Measurements from ENCODE around the gene GRIN2A. TPM values are rescaled to one million over a fixed set of nuclear protein-coding genes. Genes with fewer than 3 reads are reported as not detected.

GRIN2A gene
- polyA plus RNA-seq, 4 donors: 0.13 to 0.27 (median 0.19) TPM; not detected in 1

DNA sequence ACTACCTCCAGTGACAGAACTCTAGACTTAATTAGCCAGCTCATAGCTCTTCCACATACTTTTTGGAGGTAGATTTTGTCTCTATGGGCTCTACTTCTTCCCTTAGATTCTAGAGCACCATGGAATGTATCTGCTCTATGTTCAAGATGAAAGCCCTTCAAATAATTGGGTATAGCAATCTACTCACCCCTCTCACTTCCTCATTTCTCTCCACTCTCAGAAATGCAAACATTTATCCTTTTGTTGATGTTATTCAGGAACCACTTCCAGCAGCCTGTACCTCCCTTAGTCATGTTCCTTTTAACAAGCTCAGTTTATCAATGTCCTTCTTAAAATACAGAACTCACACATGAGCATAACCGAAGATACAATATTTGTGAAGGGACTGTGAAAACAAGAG, 78.5 kb downstream of the GRIN2A start:
- WGBS, 3 donors: 52 to 89% (median 87%) methylated on average over 1 of the region's 1 CpG

DNA sequence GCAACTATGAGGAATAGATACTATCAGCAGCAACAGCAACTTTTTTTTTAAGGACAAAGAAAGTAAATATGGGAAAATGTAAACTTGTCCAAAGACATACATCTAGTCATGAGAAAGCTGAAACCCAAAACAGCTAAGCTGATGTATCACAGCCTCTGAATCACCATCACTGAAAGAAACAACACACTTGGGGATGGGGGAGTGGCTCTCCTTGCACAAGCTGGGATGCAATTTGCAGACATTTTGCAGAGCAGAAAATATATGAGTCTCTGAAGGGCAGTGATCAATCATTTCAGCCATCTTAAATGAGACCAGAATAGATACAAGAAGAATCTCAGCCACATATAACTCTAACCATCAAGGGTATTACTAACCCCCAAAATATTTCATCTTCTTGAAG, 79.1 kb downstream of the GRIN2A start:
- FAIRE-seq (no peak), DNase-seq (no peak)
- H3K9me3 ChIP-seq (ENCODE audit: control insufficient read depth in 2 of 2, insufficient read depth in 1 of 2, low read depth in 1 of 2, low read length in 1 of 2): no peaks in the 10 kb centered on the region
- no peak overlapping the region for H3K4me3 ChIP-seq (ENCODE audit: low read depth in 1 of 3, low read length in 3 of 3)
- H3K27ac ChIP-seq (ENCODE audit: low read depth in 1 of 3, low read length in 2 of 3): no peak overlapping the region
- H3K27me3 ChIP-seq (ENCODE audit: control insufficient read depth in 3 of 3, insufficient read depth in 3 of 3, low read length in 3 of 3): no peaks in the 10 kb centered on the region
- H3K4me1 ChIP-seq (ENCODE audit: control insufficient read depth in 3 of 3, insufficient read depth in 2 of 3, low read depth in 1 of 3, low read length in 2 of 3): no peaks in the 10 kb centered on the region
- H3K36me3 ChIP-seq (ENCODE audit: control insufficient read depth in 3 of 3, insufficient read depth in 2 of 3, low read depth in 1 of 3, low read length in 3 of 3): no peaks in the 10 kb centered on the region

More for the DNA sequence above, 78.5 kb downstream of the GRIN2A start:
- Histone ChIP-seq H3K27me3 (ENCODE audit: control insufficient read depth in 3 of 3, insufficient read depth in 3 of 3, low read length in 3 of 3) (no peaks in the 10 kb centered on the region), H3K27ac (ENCODE audit: low read depth in 1 of 3, low read length in 2 of 3) (no peak overlapping the region), H3K9me3 (ENCODE audit: control insufficient read depth in 2 of 2, insufficient read depth in 1 of 2, low read depth in 1 of 2, low read length in 1 of 2) (no peaks in the 10 kb centered on the region), H3K4me3 (ENCODE audit: low read depth in 1 of 3, low read length in 3 of 3) (no peak overlapping the region), H3K4me1 (ENCODE audit: control insufficient read depth in 3 of 3, insufficient read depth in 2 of 3, low read depth in 1 of 3, low read length in 2 of 3) (no peaks in the 10 kb centered on the region), H3K36me3 (ENCODE audit: control insufficient read depth in 3 of 3, insufficient read depth in 2 of 3, low read depth in 1 of 3, low read length in 3 of 3) (no peaks in the 10 kb centered on the region)
- DNase-seq (no peak), FAIRE-seq (no peak)

- no peaks in the 10 kb centered on the region for H3K27me3 ChIP-seq (ENCODE audit: control insufficient read depth in 3 of 3, insufficient read depth in 3 of 3, low read length in 3 of 3)
- H3K4me3 ChIP-seq (ENCODE audit: low read depth in 1 of 3, low read length in 3 of 3): no peak overlapping the region
- H3K9me3 ChIP-seq (ENCODE audit: control insufficient read depth in 2 of 2, insufficient read depth in 1 of 2, low read depth in 1 of 2, low read length in 1 of 2): no peaks in the 10 kb centered on the region
- no peak for DNase-seq
- H3K36me3 ChIP-seq (ENCODE audit: control insufficient read depth in 3 of 3, insufficient read depth in 2 of 3, low read depth in 1 of 3, low read length in 3 of 3): no peaks in the 10 kb centered on the region
- WGBS, 3 donors: 55 to 67% (median 61%) methylated on average over 3 to 4 of the region's 4 CpGs
- H3K27ac ChIP-seq (ENCODE audit: low read depth in 1 of 3, low read length in 2 of 3): no peak overlapping the region
- H3K4me1 ChIP-seq (ENCODE audit: control insufficient read depth in 3 of 3, insufficient read depth in 2 of 3, low read depth in 1 of 3, low read length in 2 of 3): no peaks in the 10 kb centered on the region
- FAIRE-seq: no peak
Measured at GRCh38 chr16:10100829-10101228, 81.4 kb downstream of the GRIN2A start.

DNA sequence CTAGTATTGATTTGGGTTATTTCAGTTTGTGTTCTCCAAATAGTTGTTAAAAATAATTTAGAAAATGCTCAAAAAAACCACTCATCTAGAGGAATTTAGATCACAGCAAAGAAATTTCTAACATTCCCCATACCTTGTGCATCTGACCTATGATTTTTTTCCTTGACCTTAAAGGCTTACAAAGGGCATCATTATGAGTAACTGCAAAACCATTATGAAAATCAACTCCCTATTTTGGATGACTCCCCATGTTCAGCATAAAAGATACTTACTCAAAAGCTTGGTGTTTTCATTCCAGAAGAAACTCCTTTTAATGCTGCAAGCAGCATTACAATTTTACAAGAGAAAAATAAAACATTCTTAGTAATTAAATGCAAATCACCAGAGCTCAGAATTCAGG, 83.2 kb downstream of the GRIN2A start:
- Histone ChIP-seq H3K27me3 (ENCODE audit: control insufficient read depth in 3 of 3, insufficient read depth in 3 of 3, low read length in 3 of 3) (no peaks in the 10 kb centered on the region), H3K27ac (ENCODE audit: low read depth in 1 of 3, low read length in 2 of 3) (no peak overlapping the region), H3K4me1 (ENCODE audit: control insufficient read depth in 3 of 3, insufficient read depth in 2 of 3, low read depth in 1 of 3, low read length in 2 of 3) (no peaks in the 10 kb centered on the region), H3K36me3 (ENCODE audit: control insufficient read depth in 3 of 3, insufficient read depth in 2 of 3, low read depth in 1 of 3, low read length in 3 of 3) (no peaks in the 10 kb centered on the region), H3K9me3 (ENCODE audit: control insufficient read depth in 2 of 2, insufficient read depth in 1 of 2, low read depth in 1 of 2, low read length in 1 of 2) (no peaks in the 10 kb centered on the region), H3K4me3 (ENCODE audit: low read depth in 1 of 3, low read length in 3 of 3) (no peak overlapping the region)
- FAIRE-seq (no peak), DNase-seq (no peak)

DNA sequence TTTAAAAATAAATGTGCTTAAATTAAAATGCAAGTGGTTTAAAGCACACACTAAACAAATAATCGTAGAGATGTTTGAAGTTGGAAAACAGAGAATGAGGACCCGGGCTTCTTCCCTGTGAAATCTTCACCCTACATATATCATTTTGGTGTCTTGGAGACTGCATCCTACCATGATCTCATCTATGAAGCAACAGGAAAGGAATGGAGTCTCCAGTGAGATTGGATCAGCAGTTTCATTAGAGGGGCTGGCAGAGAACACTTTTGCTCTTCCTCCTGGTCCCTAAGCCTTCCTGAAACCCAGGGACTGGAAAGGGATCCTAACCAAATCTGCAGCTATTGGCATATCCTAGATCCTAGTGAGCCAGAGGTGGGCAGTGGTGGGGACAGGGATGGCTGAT, 85.0 kb downstream of the GRIN2A start:
- no peaks in the 10 kb centered on the region for H3K27me3 ChIP-seq (ENCODE audit: control insufficient read depth in 3 of 3, insufficient read depth in 3 of 3, low read length in 3 of 3)
- no peaks in the 10 kb centered on the region for H3K36me3 ChIP-seq (ENCODE audit: control insufficient read depth in 3 of 3, insufficient read depth in 2 of 3, low read depth in 1 of 3, low read length in 3 of 3)
- 68 to 91% (median 76%) methylated on average over 2 of the region's 2 CpGs for WGBS, 3 donors
- no peaks in the 10 kb centered on the region for H3K9me3 ChIP-seq (ENCODE audit: control insufficient read depth in 2 of 2, insufficient read depth in 1 of 2, low read depth in 1 of 2, low read length in 1 of 2)
- no peak overlapping the region for H3K4me3 ChIP-seq (ENCODE audit: low read depth in 1 of 3, low read length in 3 of 3)
- no peak for DNase-seq
- no peaks in the 10 kb centered on the region for H3K4me1 ChIP-seq (ENCODE audit: control insufficient read depth in 3 of 3, insufficient read depth in 2 of 3, low read depth in 1 of 3, low read length in 2 of 3)
- no peak for FAIRE-seq
- no peak overlapping the region for H3K27ac ChIP-seq (ENCODE audit: low read depth in 1 of 3, low read length in 2 of 3)

DNA sequence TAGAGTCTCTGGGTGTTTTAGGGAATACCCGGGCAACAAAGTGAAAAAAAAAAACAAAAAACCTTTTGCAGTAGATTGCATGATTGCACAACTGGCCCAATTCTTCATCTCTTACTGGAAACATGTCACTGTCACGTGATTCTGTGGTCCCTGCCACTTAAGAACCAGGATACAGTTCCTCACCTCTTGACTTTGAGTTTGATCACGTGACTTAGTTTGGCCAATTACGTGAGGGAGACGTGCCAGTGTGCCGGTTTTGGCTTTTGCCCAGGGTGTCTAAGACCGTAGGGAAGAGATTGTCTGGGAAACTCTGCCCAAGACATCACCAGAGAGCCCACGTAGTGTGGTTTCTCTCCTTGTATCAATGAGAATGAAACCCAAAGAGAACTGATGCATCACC, 88.7 kb downstream of the GRIN2A start:
- H3K27me3 ChIP-seq (ENCODE audit: control insufficient read depth in 3 of 3, insufficient read depth in 3 of 3, low read length in 3 of 3): no peaks in the 10 kb centered on the region
- no peak for FAIRE-seq
- 57 to 72% (median 70%) methylated on average over 8 of the region's 8 CpGs for WGBS, 3 donors

GRCh38 chr16:10090816-10091215, 91.4 kb downstream of the GRIN2A start:
- no peaks in the 10 kb centered on the region for H3K4me1 ChIP-seq (ENCODE audit: control insufficient read depth in 3 of 3, insufficient read depth in 2 of 3, low read depth in 1 of 3, low read length in 2 of 3)
- H3K36me3 ChIP-seq (ENCODE audit: control insufficient read depth in 3 of 3, insufficient read depth in 2 of 3, low read depth in 1 of 3, low read length in 3 of 3): no peaks in the 10 kb centered on the region
- no peaks in the 10 kb centered on the region for H3K27me3 ChIP-seq (ENCODE audit: control insufficient read depth in 3 of 3, insufficient read depth in 3 of 3, low read length in 3 of 3)
- WGBS, 3 donors: 86 to 90% (median 87%) methylated on average over 1 of the region's 1 CpG
- DNase-seq: no peak
- no peak overlapping the region for H3K27ac ChIP-seq (ENCODE audit: low read depth in 1 of 3, low read length in 2 of 3)
- no peaks in the 10 kb centered on the region for H3K9me3 ChIP-seq (ENCODE audit: control insufficient read depth in 2 of 2, insufficient read depth in 1 of 2, low read depth in 1 of 2, low read length in 1 of 2)
- FAIRE-seq: no peak
- no peak overlapping the region for H3K4me3 ChIP-seq (ENCODE audit: low read depth in 1 of 3, low read length in 3 of 3)

More for the DNA sequence above, 88.7 kb downstream of the GRIN2A start:
- no peaks in the 10 kb centered on the region for H3K9me3 ChIP-seq (ENCODE audit: control insufficient read depth in 2 of 2, insufficient read depth in 1 of 2, low read depth in 1 of 2, low read length in 1 of 2)
- H3K27ac ChIP-seq (ENCODE audit: low read depth in 1 of 3, low read length in 2 of 3): no peak overlapping the region
- no peak for DNase-seq
- no peaks in the 10 kb centered on the region for H3K36me3 ChIP-seq (ENCODE audit: control insufficient read depth in 3 of 3, insufficient read depth in 2 of 3, low read depth in 1 of 3, low read length in 3 of 3)
- H3K4me1 ChIP-seq (ENCODE audit: control insufficient read depth in 3 of 3, insufficient read depth in 2 of 3, low read depth in 1 of 3, low read length in 2 of 3): no peaks in the 10 kb centered on the region
- H3K4me3 ChIP-seq (ENCODE audit: low read depth in 1 of 3, low read length in 3 of 3): no peak overlapping the region

DNA sequence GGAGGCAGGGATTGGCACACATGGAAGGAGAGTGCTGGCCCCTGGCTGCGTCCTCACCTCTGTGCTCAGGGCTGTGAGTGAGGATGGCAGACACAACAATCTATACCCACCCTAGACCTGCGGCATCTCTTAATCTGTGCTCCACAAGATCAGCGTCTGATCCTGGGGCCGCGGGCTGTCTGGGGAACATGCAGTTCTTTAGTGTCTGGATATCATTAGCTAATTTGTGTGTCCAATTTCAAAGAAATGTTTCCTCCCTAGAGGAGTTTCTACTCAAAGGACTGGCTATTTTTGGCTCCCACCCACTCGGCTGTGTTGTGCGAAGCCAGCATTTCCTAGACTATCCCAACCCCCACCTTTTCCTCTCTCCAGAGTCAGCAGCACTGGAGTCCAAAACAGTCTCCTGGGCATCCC, 93.8 kb downstream of the GRIN2A start:
- no peaks in the 10 kb centered on the region for H3K4me1 ChIP-seq (ENCODE audit: control insufficient read depth in 3 of 3, insufficient read depth in 2 of 3, low read depth in 1 of 3, low read length in 2 of 3)
- no peak overlapping the region for H3K4me3 ChIP-seq (ENCODE audit: low read depth in 1 of 3, low read length in 3 of 3)
- DNase-seq (no peak), FAIRE-seq (no peak)
- WGBS, 3 donors: 63 to 86% (median 73%) methylated on average over 7 of the region's 7 CpGs
- H3K36me3 ChIP-seq (ENCODE audit: control insufficient read depth in 3 of 3, insufficient read depth in 2 of 3, low read depth in 1 of 3, low read length in 3 of 3): no peaks in the 10 kb centered on the region
- H3K27ac ChIP-seq (ENCODE audit: low read depth in 1 of 3, low read length in 2 of 3): peak overlapping the region in 1 of 3 donors; percentile 29
- H3K9me3 ChIP-seq (ENCODE audit: control insufficient read depth in 2 of 2, insufficient read depth in 1 of 2, low read depth in 1 of 2, low read length in 1 of 2): no peaks in the 10 kb centered on the region
- no peaks in the 10 kb centered on the region for H3K27me3 ChIP-seq (ENCODE audit: control insufficient read depth in 3 of 3, insufficient read depth in 3 of 3, low read length in 3 of 3)

DNA sequence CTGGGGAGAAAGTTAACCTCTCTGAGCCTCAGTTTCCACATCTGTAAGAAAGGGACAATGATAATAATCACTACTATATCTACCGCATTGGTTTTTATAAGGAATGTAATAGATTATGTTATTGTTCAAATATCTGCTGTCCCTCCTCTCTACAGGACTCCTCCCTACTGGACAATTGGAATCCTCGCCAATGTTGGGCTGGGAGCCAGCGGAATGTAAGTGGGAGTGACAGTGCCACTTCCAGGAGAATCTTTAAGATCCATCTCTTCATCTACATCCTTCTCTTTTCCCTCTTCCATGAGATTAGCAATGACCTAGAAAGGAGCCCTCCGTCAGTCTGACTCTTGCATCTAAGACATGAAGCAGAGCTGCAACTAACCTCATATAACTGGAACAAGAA, 95.1 kb downstream of the GRIN2A start:
- Histone ChIP-seq H3K4me1 (ENCODE audit: control insufficient read depth in 3 of 3, insufficient read depth in 2 of 3, low read depth in 1 of 3, low read length in 2 of 3) (no peaks in the 10 kb centered on the region), H3K36me3 (ENCODE audit: control insufficient read depth in 3 of 3, insufficient read depth in 2 of 3, low read depth in 1 of 3, low read length in 3 of 3) (no peaks in the 10 kb centered on the region), H3K9me3 (ENCODE audit: control insufficient read depth in 2 of 2, insufficient read depth in 1 of 2, low read depth in 1 of 2, low read length in 1 of 2) (no peaks in the 10 kb centered on the region), H3K27ac (ENCODE audit: low read depth in 1 of 3, low read length in 2 of 3) (no peak overlapping the region), H3K27me3 (ENCODE audit: control insufficient read depth in 3 of 3, insufficient read depth in 3 of 3, low read length in 3 of 3) (no peaks in the 10 kb centered on the region), H3K4me3 (ENCODE audit: low read depth in 1 of 3, low read length in 3 of 3) (no peak overlapping the region)
- 75 to 84% (median 79%) methylated on average over 4 of the region's 4 CpGs for WGBS, 3 donors
- no peak for FAIRE-seq
- DNase-seq: no peak
